Glomerular visceral epithelial cell (primary cell): ENCODE measurements around the gene GPBAR1.

Experiments
- DNase-seq: peaks from one replicate; pipeline ENCODE4 v3.0.0-alpha.2; 2016; ENCODE audit errors: extremely low spot score

GPBAR1 gene, protein sequence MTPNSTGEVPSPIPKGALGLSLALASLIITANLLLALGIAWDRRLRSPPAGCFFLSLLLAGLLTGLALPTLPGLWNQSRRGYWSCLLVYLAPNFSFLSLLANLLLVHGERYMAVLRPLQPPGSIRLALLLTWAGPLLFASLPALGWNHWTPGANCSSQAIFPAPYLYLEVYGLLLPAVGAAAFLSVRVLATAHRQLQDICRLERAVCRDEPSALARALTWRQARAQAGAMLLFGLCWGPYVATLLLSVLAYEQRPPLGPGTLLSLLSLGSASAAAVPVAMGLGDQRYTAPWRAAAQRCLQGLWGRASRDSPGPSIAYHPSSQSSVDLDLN

GRCh38 chr2:218260742-218261422, at the start of gene GPBAR1:
Gene GPBAR1 (plus strand): TSS chr2:218261015. CDS start chr2:218262725, 1,710 bp downstream.
- peak; percentile 54 for DNase-seq

DNA sequence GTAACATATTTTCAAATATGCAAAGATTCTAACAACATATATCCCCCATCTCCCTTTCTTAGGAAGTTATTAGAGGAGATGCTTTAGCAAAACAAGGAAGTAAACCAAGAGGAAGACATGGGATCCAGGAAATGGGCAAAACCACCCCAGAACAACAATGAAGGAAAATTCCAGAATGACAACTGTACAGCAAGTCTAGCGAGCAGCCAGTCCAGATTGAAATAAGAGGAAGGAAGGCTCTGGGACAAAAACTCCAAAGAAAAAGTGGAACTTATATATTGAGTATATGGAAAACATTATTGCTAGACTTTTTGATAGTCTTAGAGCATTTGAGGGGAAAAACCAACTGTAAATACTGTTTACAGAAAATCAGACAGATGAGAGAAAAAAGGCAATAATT, 46.7 kb upstream of the GPBAR1 start:
- DNase-seq, result no peak

DNA sequence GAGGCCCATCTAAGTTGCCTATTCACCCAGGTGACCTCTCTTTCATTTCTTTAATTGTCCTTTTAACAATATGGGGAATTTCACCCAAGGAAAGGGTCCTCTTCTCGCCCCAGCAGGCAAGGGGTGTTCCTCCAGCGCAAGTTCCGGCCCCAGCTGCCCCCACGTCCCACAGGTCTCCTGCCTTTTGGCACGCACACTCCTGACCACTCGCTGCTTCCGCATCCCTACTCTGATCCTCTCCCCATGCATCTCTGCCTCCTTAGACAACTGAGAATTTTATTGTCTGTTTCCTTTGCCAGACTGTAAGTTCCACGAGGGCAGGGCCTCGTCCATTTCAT, 44.5 kb upstream of the GPBAR1 start:
- DNase-seq, result peak; percentile 22

GRCh38 chr2:218216674-218217359, 44.0 kb upstream of the GPBAR1 start, which contains the start of gene ARPC2:
Gene ARPC2 (plus strand): TSS chr2:218217189. CDS start chr2:218217471, 282 bp downstream.
- peak; percentile 96 for DNase-seq

DNA sequence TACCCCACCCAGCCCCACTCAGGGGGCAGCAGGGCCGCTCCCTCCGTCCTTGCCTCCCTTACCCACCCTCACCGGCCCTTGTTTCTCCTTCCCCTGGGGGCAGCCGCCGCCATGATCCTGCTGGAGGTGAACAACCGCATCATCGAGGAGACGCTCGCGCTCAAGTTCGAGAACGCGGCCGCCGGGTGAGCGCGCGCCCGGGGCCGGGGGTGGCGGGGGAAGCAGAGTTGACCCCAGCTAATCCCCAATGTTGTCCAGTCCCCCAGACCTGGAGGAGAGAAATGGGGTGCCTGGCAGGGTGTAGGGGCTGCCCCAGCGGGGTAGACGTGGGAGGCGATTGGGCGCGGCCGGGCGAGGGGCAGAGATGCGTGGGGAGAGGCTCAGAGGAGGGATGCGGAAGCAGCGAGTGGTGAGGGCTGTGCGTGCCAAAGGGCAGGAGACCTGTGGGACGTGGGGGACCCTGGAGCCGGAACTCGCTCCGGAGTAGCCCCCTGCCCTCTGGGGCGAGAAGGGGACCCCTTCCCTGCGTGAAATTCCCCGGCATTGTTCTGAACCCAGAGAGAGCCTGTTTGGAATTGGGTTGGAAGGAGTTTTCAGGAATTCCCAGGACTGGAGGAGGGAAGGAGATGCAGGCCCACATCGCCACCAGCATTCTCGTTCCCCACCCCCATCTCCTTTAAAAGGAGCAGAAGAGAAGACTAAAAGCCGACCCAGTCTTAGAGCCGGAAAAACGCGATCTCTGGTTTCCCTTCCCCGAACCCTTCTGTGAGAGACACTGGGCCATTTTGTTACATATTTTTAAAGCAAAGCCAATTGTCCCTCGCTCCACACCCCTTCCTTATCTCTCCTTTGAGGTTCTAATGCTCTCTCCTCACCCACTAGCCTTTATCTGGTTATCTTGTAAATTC, 43.2 kb upstream of the GPBAR1 start:
- DNase-seq, result peak; percentile 48

DNA sequence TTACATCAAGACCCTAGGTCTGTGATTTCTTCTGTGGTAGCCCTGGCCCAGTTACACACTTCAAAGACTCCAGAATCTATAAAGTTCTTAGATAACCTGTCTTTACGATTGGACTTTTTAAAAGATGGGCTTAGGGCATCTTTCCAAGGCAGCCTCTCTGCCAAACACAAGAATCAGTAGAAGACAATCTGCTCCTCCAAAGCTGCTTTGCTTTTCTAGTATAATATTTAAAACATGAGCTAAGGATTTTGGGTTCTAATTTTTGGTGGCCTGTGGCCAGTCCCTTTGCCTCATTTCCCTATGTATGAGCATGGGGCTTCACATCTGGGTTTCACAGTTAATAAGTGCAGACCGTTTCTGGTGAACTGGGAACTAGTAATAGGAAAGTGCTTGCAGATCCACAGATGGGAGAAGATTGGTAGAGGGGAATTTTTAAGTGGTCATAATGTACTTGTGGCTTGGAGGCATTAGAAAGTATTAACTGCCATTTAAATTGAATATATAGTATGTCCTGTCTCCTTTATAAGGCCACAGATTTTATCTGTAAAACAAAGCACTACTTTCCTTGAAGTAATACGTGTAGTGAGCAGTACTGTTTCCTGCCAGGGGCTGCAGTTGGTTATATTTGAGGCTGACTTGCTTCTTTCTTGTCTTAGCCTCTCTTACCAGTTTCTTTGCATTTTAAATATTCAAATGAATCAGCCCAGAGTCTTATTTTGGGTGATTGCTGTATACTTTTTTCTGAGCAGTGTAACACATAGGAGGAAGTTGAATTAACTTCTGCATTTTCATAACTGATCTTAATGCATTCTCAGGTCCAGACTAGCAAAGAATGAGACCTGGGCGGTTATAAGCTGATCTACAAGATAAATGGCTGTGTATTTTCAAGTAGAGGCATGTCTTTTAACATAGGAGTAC, 42.3 kb upstream of the GPBAR1 start:
- DNase-seq, result no peak

DNA sequence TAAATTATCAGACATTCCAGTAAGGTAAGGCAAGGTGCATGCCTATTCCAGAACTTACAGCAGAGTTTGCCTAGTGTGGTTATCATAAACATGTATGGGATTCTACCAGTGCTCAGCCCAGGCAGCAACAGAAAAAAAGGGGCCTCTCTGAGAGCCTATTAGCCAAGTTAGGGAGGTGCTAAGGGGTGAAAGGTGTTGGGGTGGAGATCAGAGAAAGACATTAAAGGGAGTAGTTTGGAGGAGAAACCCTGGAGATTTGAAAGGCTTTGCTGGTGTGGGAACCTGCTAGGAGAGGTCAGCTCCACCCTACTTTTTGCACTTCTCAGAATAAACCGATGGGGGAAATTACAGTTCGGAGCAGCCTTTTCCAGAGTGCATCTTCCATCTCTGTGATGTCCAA, 40.9 kb upstream of the GPBAR1 start:
- no peak for DNase-seq

DNA sequence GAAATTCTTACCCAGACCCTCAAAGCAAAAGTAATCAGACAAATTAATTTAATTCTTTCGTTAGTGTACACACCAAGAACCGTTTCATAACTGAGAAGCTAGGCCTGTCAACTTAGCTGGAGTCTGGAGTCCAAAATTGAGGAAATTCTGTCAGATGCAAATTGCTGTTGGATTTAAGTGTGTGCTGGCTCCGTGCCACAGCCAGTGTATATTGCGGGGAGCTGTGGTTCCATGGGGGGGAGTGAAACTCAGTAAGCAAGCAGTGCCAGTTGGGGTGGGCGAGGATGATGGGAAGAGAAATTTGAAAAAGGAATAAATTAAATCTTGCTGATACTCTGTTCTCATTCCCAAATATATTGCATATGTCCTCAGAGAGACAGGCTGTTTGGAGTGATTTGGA, 39.8 kb upstream of the GPBAR1 start:
- no peak for DNase-seq

DNA sequence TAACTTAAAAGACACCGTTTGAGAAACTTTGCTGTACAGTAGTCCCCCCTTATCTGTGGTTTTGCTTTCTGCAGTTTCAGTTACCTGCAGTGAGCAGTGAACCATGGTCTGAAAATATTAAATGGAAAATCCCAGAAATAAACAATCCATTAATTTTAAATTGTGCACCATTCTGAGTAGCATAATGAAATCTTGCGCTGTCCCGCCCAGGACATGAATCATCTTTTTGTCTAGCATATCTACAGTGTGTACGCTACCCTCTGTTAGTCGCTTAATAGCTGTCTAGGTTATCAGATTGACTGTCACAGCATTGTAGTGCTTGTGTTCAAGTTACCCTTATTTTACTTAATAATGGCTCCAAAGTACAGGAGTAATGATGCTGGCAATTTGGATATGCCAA, 37.8 kb upstream of the GPBAR1 start:
- no peak for DNase-seq

DNA sequence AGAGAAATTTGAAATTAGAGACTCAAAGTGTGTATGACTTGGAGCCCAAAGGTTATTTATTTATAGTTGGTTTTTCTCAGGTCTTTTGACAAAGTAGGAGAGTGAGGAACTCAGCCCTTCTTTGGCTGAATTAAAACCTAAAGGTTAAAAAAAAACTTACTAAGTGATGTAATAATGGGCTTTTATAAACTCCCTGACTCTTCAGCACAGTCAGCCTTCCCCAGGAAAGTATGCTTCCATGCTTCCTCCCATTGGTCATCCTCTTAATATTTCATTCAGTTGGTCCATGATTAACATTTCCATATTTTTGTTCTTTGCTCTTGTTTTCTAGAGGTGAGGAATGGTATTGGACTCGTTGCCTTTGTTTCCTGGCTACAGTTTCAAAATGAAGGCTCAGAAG, 36.6 kb upstream of the GPBAR1 start:
- DNase-seq, result no peak

DNA sequence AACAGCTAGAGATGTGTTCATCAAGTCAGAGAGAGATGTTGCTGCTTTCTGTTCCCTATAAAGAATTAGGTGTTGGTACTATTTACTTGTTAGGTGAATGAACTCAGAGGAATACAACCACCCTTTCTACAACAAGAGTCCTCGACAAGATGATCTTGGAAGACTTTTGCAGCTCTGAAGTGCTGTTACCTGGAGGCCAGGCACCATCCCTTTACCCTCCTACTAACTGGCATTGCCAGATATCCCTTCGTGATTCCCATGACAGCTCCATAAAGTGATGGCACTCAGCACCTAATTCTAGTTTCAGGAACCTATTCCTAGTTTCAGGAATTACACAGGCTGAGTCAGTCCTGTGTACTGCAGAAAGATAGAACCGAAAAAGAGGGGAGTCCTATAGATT, 33.9 kb upstream of the GPBAR1 start:
- DNase-seq, result no peak

- peak; percentile 39 for DNase-seq
Measured at GRCh38 chr2:218228366-218229090, 32.3 kb upstream of the GPBAR1 start.

DNA sequence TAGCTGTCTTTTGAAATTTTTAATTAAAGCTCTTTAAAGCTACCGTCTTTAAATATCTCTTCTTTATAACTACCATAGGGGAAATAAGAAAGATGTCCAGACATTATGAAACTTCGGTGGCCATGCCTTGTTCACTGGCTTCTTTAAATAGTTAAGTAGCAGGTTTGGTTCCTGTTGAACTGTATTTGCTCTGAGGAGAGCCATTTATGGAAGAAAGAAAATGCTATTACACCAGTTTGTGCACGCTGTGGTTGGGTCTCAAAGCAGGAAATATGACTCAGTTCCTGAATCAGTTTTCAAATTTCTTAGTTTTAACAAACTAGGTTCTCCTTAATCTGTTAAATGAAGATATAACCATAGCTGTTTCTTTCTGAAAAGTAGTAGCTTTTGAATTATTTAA, 31.6 kb upstream of the GPBAR1 start:
- DNase-seq, result peak; percentile 67

DNA sequence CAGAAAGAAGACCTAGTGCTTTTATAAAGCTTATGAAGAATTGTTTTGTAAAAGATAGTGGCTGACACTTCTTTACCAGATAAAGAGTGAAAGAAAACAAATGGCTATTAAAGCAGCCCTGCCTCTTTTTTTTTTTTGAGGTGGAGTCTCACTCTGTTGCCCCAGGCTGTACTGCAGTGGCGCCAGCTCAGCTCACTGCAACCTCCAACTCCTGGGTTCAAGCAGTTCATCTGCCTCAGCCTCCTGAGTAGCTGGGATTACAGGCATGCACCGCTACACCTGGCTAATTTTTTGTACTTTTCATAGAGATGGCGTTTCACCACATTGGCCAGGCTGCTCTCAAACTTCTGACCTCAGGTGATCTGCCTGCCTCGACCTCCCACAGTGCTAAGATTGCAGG, 31.0 kb upstream of the GPBAR1 start:
- DNase-seq, result peak; percentile 25

GRCh38 chr2:218230882-218231281, 29.9 kb upstream of the GPBAR1 start:
- peak; percentile 90 for DNase-seq

DNA sequence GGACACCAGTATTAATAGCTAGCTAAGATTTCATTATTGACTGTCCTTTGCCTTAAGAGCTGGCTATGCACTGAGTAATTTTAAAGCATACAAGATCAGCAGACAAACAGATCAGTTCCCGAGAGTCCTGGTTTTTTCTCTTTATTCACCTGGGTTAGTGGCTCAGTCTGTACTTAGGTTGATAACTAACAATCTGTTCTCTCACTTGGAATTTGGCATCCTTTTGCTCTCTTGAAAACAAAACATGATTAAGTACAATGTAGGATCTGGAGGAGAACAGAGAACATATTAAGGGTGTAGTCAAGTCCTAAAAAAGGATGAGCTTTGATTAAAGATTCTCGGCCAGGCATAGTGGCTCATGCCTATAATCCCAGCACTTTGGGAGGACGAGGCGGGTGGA, 27.3 kb upstream of the GPBAR1 start:
- DNase-seq, result no peak

GRCh38 chr2:218234521-218234920, 26.3 kb upstream of the GPBAR1 start:
- DNase-seq, result no peak

GRCh38 chr2:218235017-218235416, 25.8 kb upstream of the GPBAR1 start:
- no peak for DNase-seq

DNA sequence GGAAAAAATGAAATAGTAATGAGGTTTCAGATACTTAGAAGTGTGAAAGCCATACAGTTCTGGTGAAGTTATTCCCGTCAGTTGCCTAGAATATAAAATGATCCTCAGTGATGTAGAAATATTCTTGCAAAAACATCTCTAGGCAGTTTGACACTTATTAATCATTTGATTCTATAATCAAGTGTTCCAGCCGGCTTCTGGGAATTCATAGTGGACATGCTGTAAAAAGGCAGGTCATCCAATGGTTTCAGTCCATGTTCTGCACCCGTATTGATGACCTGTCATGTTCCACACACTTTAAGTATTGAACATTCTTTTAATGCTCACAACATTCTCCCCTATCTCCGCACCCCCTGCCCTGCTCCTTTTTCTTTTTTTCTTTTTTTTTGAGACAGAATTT, 24.0 kb upstream of the GPBAR1 start:
- no peak for DNase-seq

GRCh38 chr2:218238887-218239286, 21.9 kb upstream of the GPBAR1 start:
- no peak for DNase-seq
